ENCODE measurements around the gene ING2. TPM values are rescaled to one million over a fixed set of nuclear protein-coding genes. Genes with fewer than 3 reads are reported as not detected.

ING2 gene
- total and polyA plus RNA-seq, 2 of the 8 experiments (the other 6 are each of a cell fraction or from before 2014, with no cell fraction given): 5.1 to 16.1 TPM

DNA sequence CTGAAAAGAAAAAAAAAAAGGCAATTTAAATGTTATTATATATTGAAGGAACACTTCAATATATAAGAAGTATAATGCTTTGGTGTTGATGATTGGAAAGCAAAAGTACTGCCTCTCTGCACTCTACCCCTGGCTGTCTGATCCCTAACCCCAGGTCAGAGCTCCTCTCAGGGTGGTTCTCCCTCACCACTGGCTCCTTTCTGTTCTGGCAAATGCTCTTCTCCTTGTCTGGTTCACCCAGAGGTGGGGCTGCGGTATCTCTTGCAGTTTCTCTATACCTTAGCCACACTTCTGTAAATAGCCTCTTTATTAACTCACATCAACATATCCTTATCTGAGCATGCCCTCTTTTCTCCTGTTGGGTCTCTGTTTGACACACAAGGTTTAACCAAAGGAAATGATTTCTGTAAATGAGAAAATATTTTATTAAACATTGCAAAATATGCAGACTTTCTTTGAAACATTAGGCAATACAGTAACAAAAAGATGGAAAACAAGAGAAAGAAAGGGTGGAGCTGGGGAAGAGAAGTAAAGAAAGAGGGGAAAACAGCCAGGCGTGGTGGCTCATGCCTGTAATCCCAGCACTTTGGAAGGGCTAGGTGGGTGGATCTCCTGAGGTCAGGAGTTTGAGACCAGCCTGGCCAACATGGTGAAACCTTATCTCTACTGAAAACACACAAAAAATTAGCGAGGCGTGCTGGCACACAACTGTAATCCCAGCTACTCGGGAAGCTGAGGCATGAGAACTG lies 45.7 kb downstream of the ING2 start:
- Histone ChIP-seq H3K4ac (replicated peaks; ENCODE audit: insufficient read length, low read depth, low read length) (no peak overlapping the region), H3K9me3 (ENCODE audit: insufficient read depth in 2 of 2, low read depth in 1 of 2, low read length in 1 of 2) (peaks cover 0 to 4% of the 10 kb centered on the region in 2 experiments; a peak in 2 of 4 replicates), H2BK120ac (replicated peaks; ENCODE audit: low read depth, low read length) (no peak overlapping the region), H3K36me3 (ENCODE audit: control insufficient read depth in 2 of 4, insufficient read depth in 4 of 4, low read length in 3 of 4) (no peaks in the 10 kb centered on the region), H3K4me2 (ENCODE audit: insufficient read depth in 1 of 2, low read depth in 2 of 2, low read length in 2 of 2) (no peak overlapping the region), H3K4me3 (ENCODE audit: extremely low read depth in 1 of 4, insufficient read depth in 2 of 4, low read depth in 3 of 4, low read length in 4 of 4) (no peak overlapping the region), H3K27me3 (replicated peaks in 1 of 4; ENCODE audit: control insufficient read depth in 3 of 4, extremely low read depth in 1 of 4, insufficient read depth in 3 of 4, low read length in 3 of 4) (no peaks in the 10 kb centered on the region), H4K5ac (ENCODE audit: insufficient read length, low read depth, low read length) (no peak overlapping the region), H3K23ac (ENCODE audit: insufficient read length) (no peak overlapping the region), H3K56ac (replicated peaks; ENCODE audit: insufficient read length, low read depth, low read length) (no peak overlapping the region), H3K79me2 (ENCODE audit: control insufficient read depth in 1 of 2, insufficient read depth in 2 of 2, low read length in 2 of 2) (no peaks in the 10 kb centered on the region), H2BK20ac (ENCODE audit: low read length) (no peak overlapping the region), H3K23me2 (ENCODE audit: low read depth, low read length) (peaks cover 10% of the 10 kb centered on the region; the same call in 1 of the 2 replicates), H3K18ac (ENCODE audit: extremely low read depth, low read length) (no peak overlapping the region), H4K8ac (ENCODE audit: extremely low read depth, insufficient read depth, low read length) (no peak overlapping the region), H3K14ac (ENCODE audit: insufficient read length) (no peak overlapping the region), H4K91ac (replicated peaks; ENCODE audit: insufficient read length, low read length) (no peak overlapping the region), H2BK5ac (ENCODE audit: low read depth, low read length) (no peak overlapping the region), H3K4me1 (replicated peaks in 1 of 4; ENCODE audit: control insufficient read depth in 3 of 4, insufficient read depth in 4 of 4, low read length in 3 of 4) (no peaks in the 10 kb centered on the region), H2BK15ac (ENCODE audit: low read length) (no peak overlapping the region), H2BK12ac (ENCODE audit: low read depth, low read length) (no peak overlapping the region), H3K27ac (ENCODE audit: low read depth, low read length) (no peak overlapping the region), H2AK5ac (ENCODE audit: low read depth, low read length) (no peak overlapping the region), H3K79me1 (ENCODE audit: low read depth, low read length) (no peaks in the 10 kb centered on the region), H3K9ac (replicated peaks in 1 of 4; ENCODE audit: extremely low read depth in 1 of 4, low read depth in 3 of 4, low read length in 3 of 4) (no peak overlapping the region), H2AFZ (ENCODE audit: low read length) (no peak overlapping the region), H4K20me1 (replicated peaks in 1 of 2; ENCODE audit: control insufficient read depth in 1 of 2, insufficient read depth in 2 of 2, low read length in 2 of 2) (peaks cover 0 to 1% of the 10 kb centered on the region in 2 experiments)
- ChIA-PET CTCF (ENCODE audit: partially characterized antibody) (interaction anchor here (1.0 kb wide), 1 partner anchor 10 kb away, joined by 4 read pairs; no protein-coding TSS in a partner anchor), POLR2A (ENCODE audit: partially characterized antibody) (no interaction called here)
- FAIRE-seq (no peak), DNase-seq (ENCODE audit: low read depth in 1 of 2, low spot score in 2 of 2) (no peak)
- WGBS, 2 experiments (ENCODE audit: extremely low coverage in 1 of 2, insufficient coverage in 1 of 2, insufficient read length in 1 of 2, insufficient replicate concordance in 2 of 2, low coverage in 1 of 2, low lambda C conversion rate in 2 of 2, missing lambda C conversion rate in 1 of 2): 95% methylated on average over 5 of the region's 5 CpGs; no CpG with 5 or more reads in 1 of the 2 experiments
- TF ChIP-seq KDM5A (IDR thresholded peaks at IDR 0.05; ENCODE audit: low read length) (no peak), EGR1 (IDR thresholded peaks at IDR 0.05; ENCODE audit: borderline replicate concordance, low read depth, low read length) (no peak), TBP (IDR thresholded peaks at IDR 0.05; ENCODE audit: low read depth, low read length) (no peak), TAF7 (optimal IDR thresholded peaks at IDR 0.05; ENCODE audit: borderline replicate concordance, low read depth, low read length) (no peak), CREB1 (IDR thresholded peaks at IDR 0.05) (no peak), CHD1 (IDR thresholded peaks at IDR 0.05; ENCODE audit: low read depth, low read length) (no peak), HDAC2 (IDR thresholded peaks at IDR 0.05; ENCODE audit: borderline replicate concordance in 1 of 2, low read depth in 2 of 2, low read length in 2 of 2) (no peak), TEAD4 (IDR thresholded peaks at IDR 0.05; ENCODE audit: low read depth, low read length) (no peak), POLR2A (IDR thresholded peaks at IDR 0.05; ENCODE audit: control extremely low read depth in 1 of 2, low read depth in 2 of 2, low read length in 2 of 2) (no peak), JUN (IDR thresholded peaks at IDR 0.05; ENCODE audit: low read depth, low read length) (no peak)
- TF ChIP-seq, protein P1, sequence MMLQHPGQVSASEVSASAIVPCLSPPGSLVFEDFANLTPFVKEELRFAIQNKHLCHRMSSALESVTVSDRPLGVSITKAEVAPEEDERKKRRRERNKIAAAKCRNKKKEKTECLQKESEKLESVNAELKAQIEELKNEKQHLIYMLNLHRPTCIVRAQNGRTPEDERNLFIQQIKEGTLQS (IDR thresholded peaks at IDR 0.05; ENCODE audit: insufficient read depth, low read depth, low read length): no peak
- TF ChIP-seq, protein P2, sequence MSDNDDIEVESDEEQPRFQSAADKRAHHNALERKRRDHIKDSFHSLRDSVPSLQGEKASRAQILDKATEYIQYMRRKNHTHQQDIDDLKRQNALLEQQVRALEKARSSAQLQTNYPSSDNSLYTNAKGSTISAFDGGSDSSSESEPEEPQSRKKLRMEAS (IDR thresholded peaks at IDR 0.05): no peak

All from H1 (cell line).